Measurements from ENCODE around the gene PRR29.
"Not testable (repeated sequence)": the region's sequence is repeated elsewhere in the genome, so short reads cannot be mapped to it uniquely, and the experiment has no call there.

PRR29 gene

DNA sequence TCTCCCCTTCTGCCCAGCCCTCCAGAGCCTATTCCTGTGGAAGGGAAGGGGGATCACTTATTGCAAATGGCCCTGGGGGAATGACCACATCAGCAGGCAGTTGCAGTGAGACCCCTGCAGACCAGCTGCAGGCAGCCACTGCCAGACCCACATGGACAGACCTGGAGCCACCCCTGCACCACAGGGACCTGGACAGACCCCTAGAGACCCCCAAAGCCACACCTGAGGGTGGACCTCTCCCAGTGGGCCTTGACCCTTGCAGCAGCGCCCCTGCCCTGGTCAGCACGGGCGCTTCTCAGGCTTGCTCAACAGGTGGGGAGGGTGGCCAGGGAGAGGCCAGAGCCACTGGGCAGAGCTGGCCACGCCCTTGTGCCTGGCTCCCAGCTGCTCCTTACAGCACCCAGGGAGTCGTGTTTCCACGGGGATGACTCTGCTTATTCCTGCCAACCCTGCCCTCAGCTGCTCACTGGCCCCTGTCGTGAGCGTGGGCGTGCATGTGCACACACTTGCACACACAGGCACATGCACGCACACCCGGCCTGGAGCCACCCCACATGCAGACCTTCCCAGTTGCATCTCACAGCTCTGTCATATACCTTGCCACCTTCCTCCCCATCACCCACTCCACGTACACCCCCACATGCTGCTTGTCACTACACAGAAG lies 24.1 kb upstream of the PRR29 start:
- no peak for DNase-seq (ENCODE audit: low read depth)
- TF ChIP-seq, protein P1, sequence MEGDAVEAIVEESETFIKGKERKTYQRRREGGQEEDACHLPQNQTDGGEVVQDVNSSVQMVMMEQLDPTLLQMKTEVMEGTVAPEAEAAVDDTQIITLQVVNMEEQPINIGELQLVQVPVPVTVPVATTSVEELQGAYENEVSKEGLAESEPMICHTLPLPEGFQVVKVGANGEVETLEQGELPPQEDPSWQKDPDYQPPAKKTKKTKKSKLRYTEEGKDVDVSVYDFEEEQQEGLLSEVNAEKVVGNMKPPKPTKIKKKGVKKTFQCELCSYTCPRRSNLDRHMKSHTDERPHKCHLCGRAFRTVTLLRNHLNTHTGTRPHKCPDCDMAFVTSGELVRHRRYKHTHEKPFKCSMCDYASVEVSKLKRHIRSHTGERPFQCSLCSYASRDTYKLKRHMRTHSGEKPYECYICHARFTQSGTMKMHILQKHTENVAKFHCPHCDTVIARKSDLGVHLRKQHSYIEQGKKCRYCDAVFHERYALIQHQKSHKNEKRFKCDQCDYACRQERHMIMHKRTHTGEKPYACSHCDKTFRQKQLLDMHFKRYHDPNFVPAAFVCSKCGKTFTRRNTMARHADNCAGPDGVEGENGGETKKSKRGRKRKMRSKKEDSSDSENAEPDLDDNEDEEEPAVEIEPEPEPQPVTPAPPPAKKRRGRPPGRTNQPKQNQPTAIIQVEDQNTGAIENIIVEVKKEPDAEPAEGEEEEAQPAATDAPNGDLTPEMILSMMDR (IDR thresholded peaks at IDR 0.05; ENCODE audit: low read length, missing control alignments), result no peak
- H3K4me3 ChIP-seq (replicated peaks; ENCODE audit: low read depth, low read length), result no peak overlapping the region

DNA sequence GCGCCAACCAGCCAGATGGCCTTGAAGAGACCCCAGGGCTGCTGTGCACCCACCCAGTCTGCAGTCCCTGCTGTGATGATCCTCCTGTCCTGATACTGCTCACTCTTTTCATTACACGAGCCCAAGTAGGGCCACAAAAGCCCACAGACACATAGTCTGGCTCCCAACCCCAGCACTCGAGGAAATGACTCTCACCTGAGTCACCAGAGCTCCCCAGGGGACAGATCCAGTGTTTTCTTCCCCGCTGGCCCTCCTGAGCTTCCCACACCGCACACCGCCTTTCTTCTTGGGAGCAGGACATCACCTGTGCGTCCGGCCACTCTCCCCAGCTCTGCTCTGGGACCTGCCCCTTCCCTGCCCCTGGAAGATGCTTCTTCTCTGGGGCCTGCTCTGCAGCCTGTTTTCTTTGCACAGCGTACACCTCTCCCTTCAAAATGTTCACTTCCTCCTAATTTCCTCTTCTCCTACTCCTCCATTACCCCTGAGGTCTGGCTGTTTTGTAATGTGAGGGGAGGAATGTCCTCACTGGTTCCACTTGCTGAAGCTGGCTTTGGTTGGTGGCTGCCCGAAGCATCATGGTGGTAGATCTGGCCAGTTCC lies 23.5 kb upstream of the PRR29 start:
- peak; percentile 39 for DNase-seq (ENCODE audit: low read depth)
- TF ChIP-seq, protein P1 (IDR thresholded peaks at IDR 0.05; ENCODE audit: low read length, missing control alignments), result no peak
- no peak overlapping the region for H3K4me3 ChIP-seq (replicated peaks; ENCODE audit: low read depth, low read length)

DNA sequence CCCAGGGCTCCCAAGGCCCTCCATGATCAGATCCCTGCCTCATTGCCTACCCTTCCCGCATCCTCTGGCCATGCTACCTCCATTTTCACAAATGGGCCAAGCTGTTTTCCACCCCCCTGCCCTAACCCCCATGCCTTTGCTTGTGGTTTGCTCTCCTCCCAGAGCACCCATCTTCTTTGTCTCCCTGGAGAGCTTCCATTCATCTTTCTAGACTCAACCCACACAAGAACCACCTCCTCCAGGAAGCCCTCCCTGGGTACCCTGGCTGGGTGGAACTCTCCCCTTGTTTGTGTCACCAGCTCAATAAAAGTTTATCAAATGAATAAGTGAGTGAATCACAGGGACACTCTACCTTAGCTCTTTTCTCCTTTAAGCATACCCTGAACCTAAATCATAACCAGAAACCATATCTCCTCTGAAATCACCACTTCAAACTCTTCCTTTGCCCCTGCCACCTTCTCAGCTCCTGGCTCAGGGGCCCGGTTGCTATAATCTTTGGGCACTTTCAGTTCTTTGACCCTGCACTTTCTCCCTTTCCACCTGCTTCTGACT lies 22.5 kb upstream of the PRR29 start:
- H3K4me3 ChIP-seq (replicated peaks; ENCODE audit: low read depth, low read length), result no peak overlapping the region
- DNase-seq (ENCODE audit: low read depth), result no peak
- TF ChIP-seq, protein P1 (IDR thresholded peaks at IDR 0.05; ENCODE audit: low read length, missing control alignments), result no peak

DNA sequence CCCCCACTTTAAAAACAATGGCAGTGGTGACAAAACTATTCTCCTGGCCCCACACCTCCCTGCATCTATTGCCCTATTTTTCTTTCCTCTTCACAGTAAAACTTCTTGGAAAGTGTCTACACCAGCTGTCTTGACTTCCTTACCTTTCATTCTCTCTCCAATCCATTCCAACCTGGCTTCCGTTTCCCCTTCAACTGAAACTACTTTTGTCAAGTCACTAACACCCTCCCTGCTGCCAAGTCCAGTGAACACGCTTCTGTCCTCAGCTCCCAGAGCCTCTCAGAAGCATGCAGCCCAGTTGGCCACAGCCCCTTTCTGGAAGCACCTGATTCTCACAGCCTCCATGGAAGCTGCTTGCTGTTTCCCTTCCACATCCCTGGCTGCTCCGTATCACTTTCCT lies 21.4 kb upstream of the PRR29 start:
- TF ChIP-seq, protein P1 (IDR thresholded peaks at IDR 0.05; ENCODE audit: low read length, missing control alignments), result no peak
- no peak for DNase-seq (ENCODE audit: low read depth)
- no peak overlapping the region for H3K4me3 ChIP-seq (replicated peaks; ENCODE audit: low read depth, low read length)

DNA sequence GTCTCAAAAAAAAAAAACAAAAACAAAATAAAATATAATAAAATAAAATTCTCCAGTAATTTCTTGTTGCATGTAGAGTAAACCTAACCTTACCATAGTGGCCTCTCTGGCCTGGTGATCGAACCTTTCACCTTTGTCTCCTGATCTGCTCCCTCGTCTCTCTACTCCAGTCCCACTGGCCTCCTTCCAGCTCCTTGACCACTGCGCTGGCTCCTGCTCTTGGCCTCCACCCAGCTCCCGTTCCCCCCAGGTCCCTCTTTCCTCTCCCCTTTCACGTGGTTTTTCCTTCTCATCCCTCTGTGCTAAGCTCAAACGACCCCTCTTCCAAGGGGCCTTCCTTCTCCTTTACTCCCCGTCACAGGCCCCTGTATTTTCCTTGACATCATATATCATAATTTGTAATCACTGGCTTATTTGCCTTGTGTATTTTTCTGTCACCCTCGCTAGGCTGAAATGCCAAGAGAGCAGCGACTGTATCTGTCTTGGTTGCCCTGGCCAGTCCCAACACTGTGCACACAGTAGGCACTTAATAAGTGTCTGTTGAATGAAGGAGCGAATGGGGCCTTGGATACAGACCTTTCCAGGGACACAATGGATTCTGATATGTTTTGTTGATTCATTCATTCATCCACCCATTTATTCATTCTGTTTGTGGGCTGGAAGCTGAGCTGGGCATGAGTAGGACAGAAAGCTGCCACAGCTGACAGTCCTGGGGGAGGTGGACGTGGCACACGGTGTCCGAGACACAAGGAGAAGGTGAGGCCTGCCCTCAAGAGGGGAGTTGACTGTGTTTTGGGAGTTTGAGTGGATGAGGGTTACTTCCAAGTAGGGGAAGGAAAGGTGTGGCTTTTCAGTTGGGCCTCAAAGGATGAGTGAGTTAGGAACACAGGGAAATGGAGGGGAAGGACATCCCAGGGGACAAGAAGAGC lies 19.6 kb upstream of the PRR29 start:
- DNase-seq (ENCODE audit: low read depth), result no peak
- TF ChIP-seq, protein P1 (IDR thresholded peaks at IDR 0.05; ENCODE audit: low read length, missing control alignments), result no peak

DNA sequence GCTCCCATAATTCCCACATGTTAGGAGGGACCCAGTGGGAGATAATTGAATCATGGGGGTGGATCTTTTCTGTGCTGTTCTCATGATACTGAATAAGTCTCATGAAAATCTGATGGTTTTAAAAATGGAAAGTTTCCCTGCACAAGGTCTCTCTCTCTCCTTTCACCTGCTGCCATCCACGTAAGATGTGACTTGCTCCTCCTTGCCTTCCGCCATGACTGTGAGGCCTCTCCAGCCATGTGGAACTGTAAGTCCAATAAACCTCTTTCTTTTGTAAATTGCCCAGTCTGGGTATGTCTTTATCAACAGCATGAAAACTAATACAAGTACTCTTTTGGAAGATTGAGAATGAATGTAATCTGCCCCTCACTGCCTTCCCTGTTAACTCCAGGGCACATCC lies 15.5 kb upstream of the PRR29 start:
- DNase-seq (ENCODE audit: low read depth); H3K4me3 ChIP-seq (replicated peaks; ENCODE audit: low read depth, low read length): not testable (repeated sequence)

More for the DNA sequence above, 19.6 kb upstream of the PRR29 start:
- no peak overlapping the region for H3K4me3 ChIP-seq (replicated peaks; ENCODE audit: low read depth, low read length)

DNA sequence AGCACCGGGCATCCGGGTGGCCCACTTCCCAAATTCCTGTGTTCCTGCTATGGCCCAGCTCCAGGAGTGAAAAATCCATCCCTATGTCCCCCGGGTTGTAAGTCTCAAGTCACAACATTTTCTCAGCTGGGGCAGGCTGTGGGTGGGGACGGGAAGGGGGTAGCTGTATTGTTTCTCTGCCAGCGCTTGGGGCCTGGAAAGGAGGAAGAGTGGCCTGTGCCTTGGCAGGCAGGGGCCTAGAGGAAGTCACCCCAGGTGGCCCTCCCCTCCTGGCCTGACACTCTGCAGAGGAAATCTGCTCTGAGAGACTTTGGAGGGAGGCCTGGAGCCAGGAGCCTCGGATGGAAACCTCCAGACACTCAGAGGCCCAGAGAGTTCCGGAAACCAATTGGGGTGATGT lies 14.8 kb upstream of the PRR29 start:
- H3K4me3 ChIP-seq (replicated peaks; ENCODE audit: low read depth, low read length), result no peak overlapping the region
- TF ChIP-seq, protein P1 (IDR thresholded peaks at IDR 0.05; ENCODE audit: low read length, missing control alignments), result no peak
- DNase-seq (ENCODE audit: low read depth), result no peak
